Suprapubic skin (tissue), 3 donors: ENCODE measurements around the gene PDE6D.

Experiments used
- EP300 ChIP-seq: sonication (generic); formaldehyde crosslinking; IDR thresholded peaks from one replicate; pipeline ENCODE4 v1.6.1; 2017; ENCODE audit warnings: antibody characterized with exemption
- POLR2A ChIP-seq, 2 donors: fragments of 450-650 bp; IDR thresholded peaks; one replicate each; pipeline ENCODE4 v1.6.1; 2017; ENCODE audit warnings: antibody characterized with exemption in 2 of 2, mild to moderate bottlenecking in 2 of 2, moderate library complexity in 2 of 2
- TF ChIP-seq, protein P1 (sequence below), 2 donors: fragments of 200-600 bp in 1 of 2; fragments of 450-650 bp in 1 of 2; sonication (generic) in 1 of 2; IDR thresholded peaks; one replicate each; pipeline ENCODE4 v1.5.1; 2016 to 2019; ENCODE audit warnings: antibody characterized with exemption in 2 of 2, mild to moderate bottlenecking in 1 of 2, moderate library complexity in 1 of 2

DNA sequence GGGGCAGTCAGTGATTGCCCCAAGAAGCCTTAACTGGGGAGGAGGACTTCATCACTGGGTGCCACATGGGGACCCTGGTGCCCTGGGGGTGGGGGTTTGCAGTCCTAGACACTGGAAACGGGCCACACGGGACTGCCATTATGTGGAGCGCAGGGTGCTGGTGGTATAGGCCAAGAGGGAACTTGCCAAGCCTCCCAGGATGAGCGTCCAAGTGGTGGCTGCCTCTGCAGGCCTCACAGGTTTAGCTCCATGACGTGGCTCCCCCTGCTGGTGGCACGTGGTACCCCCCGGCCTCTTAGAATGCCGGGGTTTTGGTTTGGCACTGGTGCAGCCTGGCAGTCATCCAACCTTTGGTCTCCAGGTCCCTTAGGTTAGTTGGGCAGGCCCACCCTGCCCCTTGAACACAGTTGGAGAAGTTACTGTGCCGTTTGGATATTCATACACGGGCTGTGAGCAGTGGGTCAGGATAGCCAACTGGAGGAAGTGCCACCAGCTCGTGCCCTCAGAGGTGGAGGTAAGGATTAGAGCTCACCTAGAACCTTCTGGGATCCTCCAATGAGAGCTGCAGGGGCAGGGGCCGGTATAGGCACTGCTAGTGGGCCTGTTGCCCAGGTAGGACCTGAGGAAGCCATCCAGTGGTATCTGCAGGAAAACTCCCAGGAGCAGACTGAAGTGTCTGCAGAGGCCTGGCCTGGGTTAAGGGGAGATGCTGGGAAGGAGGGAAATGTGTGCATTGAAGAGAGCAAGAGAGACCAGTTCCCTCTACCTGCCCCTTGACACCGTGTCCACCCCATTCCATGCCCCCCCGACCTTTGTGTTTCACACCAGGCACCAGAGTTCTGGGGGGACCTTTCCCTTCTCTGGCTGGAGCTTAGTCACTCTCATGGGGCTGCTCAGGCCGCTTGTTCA, 67.1 kb downstream of the PDE6D start:
- TF ChIP-seq POLR2A (IDR thresholded peaks at IDR 0.05) (no peak), EP300 (no peak)
- TF ChIP-seq, protein P1, sequence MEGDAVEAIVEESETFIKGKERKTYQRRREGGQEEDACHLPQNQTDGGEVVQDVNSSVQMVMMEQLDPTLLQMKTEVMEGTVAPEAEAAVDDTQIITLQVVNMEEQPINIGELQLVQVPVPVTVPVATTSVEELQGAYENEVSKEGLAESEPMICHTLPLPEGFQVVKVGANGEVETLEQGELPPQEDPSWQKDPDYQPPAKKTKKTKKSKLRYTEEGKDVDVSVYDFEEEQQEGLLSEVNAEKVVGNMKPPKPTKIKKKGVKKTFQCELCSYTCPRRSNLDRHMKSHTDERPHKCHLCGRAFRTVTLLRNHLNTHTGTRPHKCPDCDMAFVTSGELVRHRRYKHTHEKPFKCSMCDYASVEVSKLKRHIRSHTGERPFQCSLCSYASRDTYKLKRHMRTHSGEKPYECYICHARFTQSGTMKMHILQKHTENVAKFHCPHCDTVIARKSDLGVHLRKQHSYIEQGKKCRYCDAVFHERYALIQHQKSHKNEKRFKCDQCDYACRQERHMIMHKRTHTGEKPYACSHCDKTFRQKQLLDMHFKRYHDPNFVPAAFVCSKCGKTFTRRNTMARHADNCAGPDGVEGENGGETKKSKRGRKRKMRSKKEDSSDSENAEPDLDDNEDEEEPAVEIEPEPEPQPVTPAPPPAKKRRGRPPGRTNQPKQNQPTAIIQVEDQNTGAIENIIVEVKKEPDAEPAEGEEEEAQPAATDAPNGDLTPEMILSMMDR (IDR thresholded peaks at IDR 0.05) = peak; percentile 92 to 96
